Umbilical cord (tissue), 2 donors: ENCODE results near the gene ANKK1. TPM values are rescaled to one million over a fixed set of nuclear protein-coding genes. Genes with fewer than 3 reads are reported as not detected.
A peak's percentile ranks its signal among the peaks of the same experiment; 100 is the strongest.

Source experiments
- DNase-seq: peaks from one replicate; pipeline ENCODE4 v3.0.0-alpha.2; 2015; ENCODE audit warnings: low spot score
- total RNA-seq: library from RNA; depleted of rRNA; stranded (reverse); fragments of >200 nt; gene quantifications from one replicate; pipeline ENCODE4 v1.2.3, GENCODE V29; 2014; ENCODE audit warnings: low replicate concordance; ENCODE audit not compliant: insufficient read depth

ANKK1 gene
- total RNA-seq, 1 donor from 2014 or later = 0.48 TPM

- DNase-seq = peak; percentile 68
These were observed 9.7 kb upstream of the ANKK1 start for GRCh38 chr11:113377681-113378412.

GRCh38 chr11:113378692-113379091, 8.9 kb upstream of the ANKK1 start:
- no peak for DNase-seq

GRCh38 chr11:113382121-113382520, 5.5 kb upstream of the ANKK1 start:
- DNase-seq = no peak

- DNase-seq = peak; percentile 95
These were observed 3.0 kb upstream of the ANKK1 start for GRCh38 chr11:113384551-113384950.

GRCh38 chr11:113385749-113386148, 1.8 kb upstream of the ANKK1 start:
- DNase-seq = no peak

- DNase-seq = no peak
These were observed 713 bp upstream of the ANKK1 start for GRCh38 chr11:113386866-113387265.

- peak; percentile 46 for DNase-seq
These were observed 1.7 kb downstream of the ANKK1 start for GRCh38 chr11:113389272-113389671.

GRCh38 chr11:113392236-113392921, 4.8 kb downstream of the ANKK1 start:
- no peak for DNase-seq

- DNase-seq = no peak
These were observed 6.0 kb downstream of the ANKK1 start for GRCh38 chr11:113393501-113393985.

- DNase-seq = no peak
These were observed 7.3 kb downstream of the ANKK1 start for GRCh38 chr11:113394919-113395318.

- no peak for DNase-seq
These were observed 8.3 kb downstream of the ANKK1 start for GRCh38 chr11:113395782-113396336.

- no peak for DNase-seq
These were observed 9.1 kb downstream of the ANKK1 start for GRCh38 chr11:113396690-113397089.

- DNase-seq = no peak
These were observed 9.6 kb downstream of the ANKK1 start for GRCh38 chr11:113397212-113397611.

GRCh38 chr11:113397821-113398220, 10.2 kb downstream of the ANKK1 start:
- DNase-seq = no peak

- no peak for DNase-seq
These were observed 11.3 kb downstream of the ANKK1 start for GRCh38 chr11:113398669-113399430.

GRCh38 chr11:113400631-113401230, 13.2 kb downstream of the ANKK1 start:
- DNase-seq = no peak

GRCh38 chr11:113401718-113402117, 14.1 kb downstream of the ANKK1 start:
- no peak for DNase-seq

- no peak for DNase-seq
These were observed 17.4 kb downstream of the ANKK1 start for GRCh38 chr11:113404859-113405430.

GRCh38 chr11:113405724-113406478, 18.3 kb downstream of the ANKK1 start:
- DNase-seq = no peak

- DNase-seq = no peak
These were observed 19.6 kb downstream of the ANKK1 start for GRCh38 chr11:113407163-113407562.
